Measurements from ENCODE around the gene TMEM59L. TPM values are rescaled to one million over a fixed set of nuclear protein-coding genes. Genes with fewer than 3 reads are reported as not detected.

TMEM59L gene
- total RNA-seq (2011; cell fraction: chromatin; rRNA removed; ENCODE audit: low replicate concordance): 0.23 TPM in 1 of 2 replicates, not detected in the other
- 0.33 TPM in 1 of 2 replicates, not detected in the other for total RNA-seq (2011; cell fraction: nucleolus; rRNA removed)
- total RNA-seq (2011; cell fraction: nucleoplasm; rRNA removed): 1.7 TPM in 1 of 2 replicates, not detected in the other
- not detected in 2 replicates for total RNA-seq (2014; rRNA removed)
- total RNA-seq (2014; rRNA removed; fragmentation: Illumina TruSeq; extraction: Trizol): not detected in 2 replicates
- not detected in 2 replicates for total RNA-seq (2015; rRNA removed; fragmentation: Illumina TruSeq; extraction: Trizol)
- total RNA-seq (2021): not detected in 2 replicates
- polyA plus RNA-seq (2011; rRNA removed): not detected in 2 replicates
- 0.18 TPM in 1 of 2 replicates, not detected in the other for polyA plus RNA-seq (2011; cell fraction: cytosol; rRNA removed)
- 0.47 and 1.00 TPM in 2 replicates for polyA plus RNA-seq (2011; cell fraction: nucleus; rRNA removed)
- 0.10 and 0.48 TPM in 2 replicates for polyA plus RNA-seq (2012)
- polyA plus RNA-seq (2014; fragmentation: Illumina TruSeq; extraction: Trizol): 0.25 TPM in 1 of 2 replicates, not detected in the other
- not detected for polyA plus RNA-seq (2014; fragmentation: Nextera tagmentation; extraction: Ambion mirVana)
- 0.37 TPM in 1 of 2 replicates, not detected in the other for polyA plus RNA-seq (2014; rRNA removed)
- polyA minus RNA-seq (2011; rRNA and poly(A)+ RNA removed): not detected in 2 replicates
- not detected in 2 replicates for polyA minus RNA-seq (2011; cell fraction: cytosol; rRNA and poly(A)+ RNA removed)
- polyA minus RNA-seq (2011; cell fraction: nucleus; rRNA and poly(A)+ RNA removed): not detected in 2 replicates
- Bru-seq, nascent RNA: percentile 18 among the genes with signal in this experiment
- BruChase-seq, experiment 1, labeled RNA remaining after a 2-hour chase: percentile 7 among the genes with signal in this experiment
- BruChase-seq, experiment 2, labeled RNA remaining after a 6-hour chase: percentile 14 among the genes with signal in this experiment
- long read RNA-seq, experiment 1: 0 reads
- long read RNA-seq, experiment 2: 0 reads
- long read RNA-seq, experiment 3: 0 reads

- peak within 1 kb of the TSS; percentile 23; the same call in 1 of the 2 replicates for H3K4me2 ChIP-seq (ENCODE audit: insufficient read depth, low read length)
- no peaks in the 10 kb centered on the region for H3K9me3 ChIP-seq (replicated peaks; ENCODE audit: control insufficient read depth, insufficient read depth, low read depth, low read length)
- POLR2A ChIA-PET: interaction anchor here (0.5 to 1.2 kb wide), 2 partner anchors 11 to 19 kb away, joined by 3 read pairs; no protein-coding TSS in a partner anchor
- no peaks in the 10 kb centered on the region for H3K79me2 ChIP-seq (ENCODE audit: control insufficient read depth, insufficient read depth, low read length)
- no peak within 1 kb of the TSS for H2AFZ ChIP-seq (ENCODE audit: low read depth, low read length)
- WGBS (ENCODE audit: insufficient coverage, low coverage, missing lambda C conversion rate): 4% methylated on average over 29 of the region's 70 CpGs
- peaks cover 45 to 78% of the 10 kb centered on the region in 2 experiments for H3K27me3 ChIP-seq (ENCODE audit: control insufficient read depth in 2 of 2, insufficient read depth in 2 of 2, low read length in 2 of 2)
- H3K27ac ChIP-seq (ENCODE audit: extremely low read depth, low read depth, low read length): no peak within 1 kb of the TSS
- H3K9ac ChIP-seq (ENCODE audit: insufficient read depth in 1 of 2, low read depth in 2 of 2, low read length in 2 of 2): 0 out of 4 replicates have a peak within 1 kb of the TSS, but pooled peaks of 1 of the 2 experiments have one; percentile 6
- in situ Hi-C loops (cut with MboI) (no loop called here), intact Hi-C loops (cut with micrococcal nuclease) (no loop called here)
- H3K36me3 ChIP-seq (ENCODE audit: control insufficient read depth, insufficient read depth, low read length): no peaks in the 10 kb centered on the region
- no peak for FAIRE-seq
- DNase-seq (ENCODE audit: extremely low read depth in 1 of 4, low spot score in 3 of 4): peak in 2 of 4 experiments; percentile 64 to 67
- ATAC-seq: no peak; the same call in 1 of the 3 replicates
- CTCF ChIA-PET (ENCODE audit: low intra/inter-chr PET ratio): no interaction called here
- no peak within 1 kb of the TSS for H3K4me3 ChIP-seq
- peaks cover 0 to 41% of the 10 kb centered on the region in 2 experiments; a peak in 2 of 5 replicates for H3K4me1 ChIP-seq (replicated peaks in 1 of 2; ENCODE audit: control insufficient read depth in 2 of 2, insufficient read depth in 2 of 2, low read length in 2 of 2)
- TF ChIP-seq ATF1 (CRISPR knock-in tag; IDR thresholded peaks at IDR 0.05) (no peak), ATF1 (tag; IDR thresholded peaks at IDR 0.05) (peak; percentile 42; the same call in 1 of the 2 replicates), HDAC2 (IDR thresholded peaks at IDR 0.05) (no peak), CREM (IDR thresholded peaks at IDR 0.05; ENCODE audit: low read depth) (peak; percentile 57; the same call in 1 of the 2 replicates), ZNF551 (CRISPR knock-in tag; IDR thresholded peaks at IDR 0.05) (no peak), ATF7 (IDR thresholded peaks at IDR 0.05) (peak; percentile 39; the same call in 1 of the 2 replicates), ZBTB7A (IDR thresholded peaks at IDR 0.05; ENCODE audit: borderline replicate concordance, control insufficient read depth, low read depth, low read length) (0 out of 2 replicates have a peak, but pooled peaks have one; percentile 15), ATF3 (IDR thresholded peaks at IDR 0.05) (peak; percentile 48; the same call in 1 of the 2 replicates), ATF3 (CRISPR knock-in tag; conservative IDR thresholded peaks at IDR 0.05) (no peak)
- H3K9me1 ChIP-seq (ENCODE audit: control insufficient read depth, insufficient read depth, low read length): no peaks in the 10 kb centered on the region
- no TSS peak for BruUV-seq (replicated peaks)
- peaks cover 23% of the 10 kb centered on the region for H4K20me1 ChIP-seq (replicated peaks; ENCODE audit: control insufficient read depth, insufficient read depth, low read length)
Measured at GRCh38 chr19:18612772-18613588, at the start of gene TMEM59L. TMEM59L (plus strand) TSS chr19:18612870; CDS start chr19:18612959, 89 bp downstream.
